Fibroblast of villous mesenchyme (primary cell): Measurements from ENCODE around the gene TMEM63C. TPM values are rescaled to one million over a fixed set of nuclear protein-coding genes. Genes with fewer than 3 reads are reported as not detected.

Source experiments
- DNase-seq: peaks from one replicate; pipeline ENCODE4 v3.0.0-alpha.2; 2010; ENCODE audit warnings: low read depth
- H3K4me3 ChIP-seq: 2 replicates; pipeline ENCODE4 v1.5.1; 2011; ENCODE audit warnings: low read depth, mild to moderate bottlenecking, low read length
- total RNA-seq: library from RNA; depleted of rRNA; stranded (reverse); fragments of >200 nt; gene quantifications from 2 replicates; pipeline ENCODE4 v1.2.3, GENCODE V29; 2012
- TF ChIP-seq, protein P1 (sequence below): IDR thresholded peaks from 2 replicates; pipeline ENCODE4 v1.5.1; 2012; ENCODE audit warnings: low read depth, mild to moderate bottlenecking, low read length; ENCODE audit not compliant: insufficient read depth

TMEM63C gene
- total RNA-seq, 1 donor = under 0.01 TPM

DNA sequence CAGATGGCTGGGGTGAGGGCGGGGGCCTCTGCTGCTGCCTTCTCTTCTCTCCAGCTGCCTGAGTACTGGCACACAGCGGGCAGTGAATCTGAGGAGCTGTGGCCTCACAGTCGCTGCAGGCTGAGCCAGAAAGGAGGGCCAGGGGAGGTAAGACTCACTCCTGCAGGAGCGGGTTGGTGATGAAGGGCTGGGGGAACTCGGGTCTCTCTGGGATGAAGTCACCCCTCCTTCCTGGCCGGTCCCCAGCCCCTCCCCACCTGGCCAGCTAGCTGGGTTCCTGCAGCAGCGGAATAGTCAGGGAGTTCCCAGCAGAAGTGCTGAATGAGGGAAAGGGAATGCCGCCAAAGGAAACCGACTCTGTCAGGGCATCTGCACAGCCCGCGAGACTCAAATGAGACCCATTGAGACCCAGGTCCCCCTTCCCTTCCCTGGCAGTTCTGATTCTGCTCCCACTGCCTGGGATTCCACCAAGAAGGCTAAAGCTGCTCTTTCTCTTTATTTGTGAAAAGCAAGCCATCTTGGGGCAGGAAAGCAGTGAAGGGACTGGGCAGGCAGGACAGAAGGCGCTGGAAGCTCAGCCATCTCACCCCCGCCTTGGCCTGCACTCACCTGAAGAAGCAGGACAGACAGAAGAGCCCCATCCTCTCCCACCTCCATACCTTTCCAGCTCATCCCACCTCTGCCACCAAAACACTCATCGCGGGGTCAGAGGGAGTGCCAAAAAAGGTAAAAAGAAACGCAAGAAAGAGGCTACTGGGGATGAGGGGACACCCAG lies 84.2 kb downstream of the TMEM63C start:
- no peak overlapping the region for H3K4me3 ChIP-seq
- TF ChIP-seq, protein P1, sequence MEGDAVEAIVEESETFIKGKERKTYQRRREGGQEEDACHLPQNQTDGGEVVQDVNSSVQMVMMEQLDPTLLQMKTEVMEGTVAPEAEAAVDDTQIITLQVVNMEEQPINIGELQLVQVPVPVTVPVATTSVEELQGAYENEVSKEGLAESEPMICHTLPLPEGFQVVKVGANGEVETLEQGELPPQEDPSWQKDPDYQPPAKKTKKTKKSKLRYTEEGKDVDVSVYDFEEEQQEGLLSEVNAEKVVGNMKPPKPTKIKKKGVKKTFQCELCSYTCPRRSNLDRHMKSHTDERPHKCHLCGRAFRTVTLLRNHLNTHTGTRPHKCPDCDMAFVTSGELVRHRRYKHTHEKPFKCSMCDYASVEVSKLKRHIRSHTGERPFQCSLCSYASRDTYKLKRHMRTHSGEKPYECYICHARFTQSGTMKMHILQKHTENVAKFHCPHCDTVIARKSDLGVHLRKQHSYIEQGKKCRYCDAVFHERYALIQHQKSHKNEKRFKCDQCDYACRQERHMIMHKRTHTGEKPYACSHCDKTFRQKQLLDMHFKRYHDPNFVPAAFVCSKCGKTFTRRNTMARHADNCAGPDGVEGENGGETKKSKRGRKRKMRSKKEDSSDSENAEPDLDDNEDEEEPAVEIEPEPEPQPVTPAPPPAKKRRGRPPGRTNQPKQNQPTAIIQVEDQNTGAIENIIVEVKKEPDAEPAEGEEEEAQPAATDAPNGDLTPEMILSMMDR = no peak
- no peak for DNase-seq

GRCh38 chr14:77266336-77266735 lies 84.7 kb downstream of the TMEM63C start:
- TF ChIP-seq, protein P1 = no peak
- no peak overlapping the region for H3K4me3 ChIP-seq
- DNase-seq = no peak

- H3K4me3 ChIP-seq = no peak overlapping the region
- DNase-seq = no peak
- TF ChIP-seq, protein P1 = no peak
Observed at GRCh38 chr14:77267937-77268699, 86.5 kb downstream of the TMEM63C start.

DNA sequence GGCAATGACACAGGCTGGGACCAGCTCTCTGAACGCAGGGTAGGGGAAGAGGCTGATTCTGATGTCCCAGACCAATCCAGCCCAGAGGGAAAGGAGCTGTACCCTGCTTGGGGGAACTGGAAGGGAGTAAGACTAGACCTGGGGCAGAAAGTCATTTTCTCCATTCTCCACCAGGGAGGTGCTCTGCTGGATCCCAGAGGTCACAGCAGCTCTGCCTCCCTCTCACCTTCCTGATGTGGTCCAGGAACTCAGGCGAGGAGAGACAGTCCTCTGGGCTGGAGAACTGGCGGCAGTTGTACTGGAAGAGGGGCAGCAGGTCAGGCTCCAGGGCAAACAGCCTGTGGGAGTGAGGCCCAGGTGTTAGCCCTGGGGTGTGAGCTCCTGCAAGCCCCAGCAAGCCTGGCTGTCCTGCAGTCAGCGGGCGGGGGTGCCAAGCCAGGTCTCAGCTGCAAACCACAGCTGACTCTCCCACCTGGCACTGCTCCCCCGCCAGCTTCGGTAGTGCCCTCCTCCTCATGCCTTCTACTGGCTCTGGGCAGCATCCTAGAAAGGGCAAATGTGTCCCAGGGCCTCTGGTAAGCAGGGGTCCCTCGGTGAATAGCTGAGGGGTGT lies 87.5 kb downstream of the TMEM63C start:
- DNase-seq = no peak
- H3K4me3 ChIP-seq = no peak overlapping the region
- TF ChIP-seq, protein P1 = no peak

DNA sequence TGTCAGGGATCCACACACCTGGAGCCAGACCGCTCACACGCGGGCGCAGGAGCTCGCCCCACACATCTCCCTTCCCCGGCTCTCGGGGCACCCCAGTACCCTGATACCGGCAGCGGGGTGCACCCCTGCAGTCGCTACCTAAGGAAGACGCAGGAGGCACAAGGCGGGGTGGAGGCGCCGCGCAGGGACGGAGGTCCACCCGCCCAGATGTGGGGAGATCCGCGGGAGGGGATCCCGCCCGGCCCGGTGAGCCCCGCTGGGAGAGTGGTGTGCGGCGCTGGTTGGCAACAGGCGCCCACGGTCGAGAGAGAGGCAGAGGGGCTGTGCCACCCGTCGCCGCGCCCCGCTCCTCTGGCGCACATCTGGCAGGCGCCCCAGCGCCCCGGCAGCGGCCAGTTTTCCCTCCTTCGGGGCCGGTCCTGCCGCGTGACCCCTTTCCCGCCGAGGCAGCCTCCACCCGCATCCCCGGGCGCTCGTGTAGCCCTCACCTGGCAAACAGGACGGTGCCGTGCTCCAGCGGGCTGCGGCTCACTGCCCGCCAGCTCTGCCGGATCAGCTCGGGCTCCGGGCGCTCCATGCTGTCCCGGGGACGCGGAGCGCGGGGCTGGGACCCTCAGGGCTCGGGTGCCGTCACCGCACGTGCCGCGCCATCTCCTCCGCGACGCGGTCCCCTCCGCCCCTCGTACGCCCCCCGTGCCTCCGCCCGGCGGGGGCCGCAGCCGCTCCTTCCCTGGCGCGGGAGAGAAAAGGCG lies 88.9 kb downstream of the TMEM63C start:
- no peak overlapping the region for H3K4me3 ChIP-seq
- DNase-seq = no peak
- TF ChIP-seq, protein P1 = no peak

DNA sequence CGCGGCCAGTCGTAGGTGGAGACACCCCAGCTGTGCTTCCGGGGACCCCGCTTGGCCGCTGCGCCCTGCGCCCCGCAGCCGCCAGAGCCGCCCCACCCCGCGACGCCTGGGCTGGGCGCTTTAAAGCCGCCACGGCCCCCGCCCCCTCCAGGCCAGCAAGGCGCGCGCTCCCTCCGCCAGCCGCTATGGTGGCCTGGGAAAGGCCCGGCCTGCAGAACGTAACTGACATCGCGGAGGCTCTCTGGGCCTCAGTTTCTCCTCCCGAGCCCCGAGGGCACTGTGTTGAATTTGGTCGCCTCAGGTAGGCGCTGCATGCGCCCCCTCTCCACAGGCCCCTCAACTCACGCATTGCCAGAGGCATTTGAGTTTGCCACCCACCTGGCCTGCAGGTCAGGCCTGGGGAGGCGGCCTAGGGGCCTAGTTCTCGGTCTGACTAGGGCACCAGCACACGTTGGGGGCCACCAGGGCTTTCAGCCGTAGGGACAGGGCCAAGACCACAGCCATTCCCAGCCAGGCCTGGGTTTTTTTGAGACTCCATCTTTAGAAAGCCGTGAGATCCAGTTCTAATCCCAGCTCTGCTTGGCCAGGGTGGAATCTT lies 89.6 kb downstream of the TMEM63C start, which contains the start of gene NGB:
Gene NGB (minus strand): TSS at position 94 of the 598 bp plus-strand sequence. CDS start 269 bp downstream, outside the sequence.
- no peak for DNase-seq
- TF ChIP-seq, protein P1 = no peak
- H3K4me3 ChIP-seq = no peak within 1 kb of the TSS
